ENCODE measurements around the gene RPL28.
"Not testable (repeated sequence)": the region's sequence is repeated elsewhere in the genome, so short reads cannot be mapped to it uniquely, and the experiment has no call there.

RPL28 gene

GRCh38 chr19:55418185-55418584, 32.5 kb downstream of the RPL28 start:
- TF ChIP-seq CTCF (IDR thresholded peaks at IDR 0.05; ENCODE audit: low read depth, low read length), result peak; percentile 72
- no peak overlapping the region for H3K4me3 ChIP-seq (ENCODE audit: low read depth, low read length)

- H3K4me3 ChIP-seq (ENCODE audit: low read depth, low read length), result no peak overlapping the region
Observed at GRCh38 chr19:55419103-55419502, 33.4 kb downstream of the RPL28 start.

GRCh38 chr19:55419624-55420236, 34.0 kb downstream of the RPL28 start:
- TF ChIP-seq CTCF (IDR thresholded peaks at IDR 0.05; ENCODE audit: low read depth, low read length), result no peak
- H3K4me3 ChIP-seq (ENCODE audit: low read depth, low read length), result no peak overlapping the region

More at GRCh38 chr19:55419103-55419502, 33.4 kb downstream of the RPL28 start:
- no peak for TF ChIP-seq CTCF (IDR thresholded peaks at IDR 0.05; ENCODE audit: low read depth, low read length)

GRCh38 chr19:55421281-55421680, 35.5 kb downstream of the RPL28 start:
- H3K4me3 ChIP-seq (ENCODE audit: low read depth, low read length), result not testable (repeated sequence)

GRCh38 chr19:55423225-55424005, 37.7 kb downstream of the RPL28 start:
- H3K4me3 ChIP-seq (ENCODE audit: low read depth, low read length), result no peak overlapping the region
- TF ChIP-seq CTCF (IDR thresholded peaks at IDR 0.05; ENCODE audit: low read depth, low read length), result no peak

- no peak overlapping the region for H3K4me3 ChIP-seq (ENCODE audit: low read depth, low read length)
- TF ChIP-seq CTCF (IDR thresholded peaks at IDR 0.05; ENCODE audit: low read depth, low read length), result no peak
Observed at GRCh38 chr19:55424518-55424917, 38.8 kb downstream of the RPL28 start.

- H3K4me3 ChIP-seq (ENCODE audit: low read depth, low read length), result no peak overlapping the region
- TF ChIP-seq CTCF (IDR thresholded peaks at IDR 0.05; ENCODE audit: low read depth, low read length), result no peak
Observed at GRCh38 chr19:55426042-55426441, 40.3 kb downstream of the RPL28 start.

Data from WI38 (cell line).